ENCODE results near the gene NR3C2.

Gene NR3C2

DNA sequence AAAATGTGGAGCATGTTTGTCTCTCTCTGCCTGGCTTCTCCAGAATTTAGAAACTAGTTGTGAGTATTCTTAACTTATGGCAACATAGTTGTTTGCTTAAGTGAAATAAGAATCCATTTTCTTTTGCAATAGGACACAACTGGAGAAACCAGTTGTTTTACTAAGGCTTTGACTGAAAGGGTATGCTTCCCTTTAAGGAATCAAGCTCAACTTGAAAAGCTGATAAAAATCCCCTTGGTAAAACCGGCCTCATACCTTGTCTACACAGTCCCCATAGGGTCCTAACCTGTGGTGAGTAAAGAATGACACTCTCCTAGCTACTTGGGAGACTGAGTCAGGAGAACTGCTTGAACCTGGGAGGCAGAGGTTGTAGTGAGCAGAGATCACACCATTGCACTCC is 139.8 kb downstream of the NR3C2 start:
- no peak for DNase-seq

DNA sequence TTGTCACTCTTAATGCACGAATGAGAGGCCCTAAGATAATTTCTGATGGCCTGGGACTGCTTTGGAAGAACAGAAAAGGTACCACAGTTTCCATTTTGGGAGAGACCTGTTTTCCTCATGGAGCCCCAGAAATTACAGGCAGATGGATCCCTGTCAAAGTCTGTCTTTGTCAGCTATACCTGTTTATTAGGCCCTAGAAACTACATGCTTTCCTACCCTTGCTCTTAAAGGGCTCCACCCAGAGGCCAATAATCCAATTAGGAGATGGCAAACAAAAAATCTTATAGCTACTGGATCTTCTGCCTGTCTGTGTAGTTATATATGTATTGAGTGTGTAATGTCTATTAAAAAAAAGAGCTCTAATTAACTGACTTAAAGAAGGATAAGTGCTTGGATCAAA is 141.3 kb downstream of the NR3C2 start:
- DNase-seq: no peak

- no peak for DNase-seq
Observed at GRCh38 chr4:148299337-148299736, 142.9 kb downstream of the NR3C2 start.

GRCh38 chr4:148296498-148296897 is 145.7 kb downstream of the NR3C2 start:
- no peak for DNase-seq

DNA sequence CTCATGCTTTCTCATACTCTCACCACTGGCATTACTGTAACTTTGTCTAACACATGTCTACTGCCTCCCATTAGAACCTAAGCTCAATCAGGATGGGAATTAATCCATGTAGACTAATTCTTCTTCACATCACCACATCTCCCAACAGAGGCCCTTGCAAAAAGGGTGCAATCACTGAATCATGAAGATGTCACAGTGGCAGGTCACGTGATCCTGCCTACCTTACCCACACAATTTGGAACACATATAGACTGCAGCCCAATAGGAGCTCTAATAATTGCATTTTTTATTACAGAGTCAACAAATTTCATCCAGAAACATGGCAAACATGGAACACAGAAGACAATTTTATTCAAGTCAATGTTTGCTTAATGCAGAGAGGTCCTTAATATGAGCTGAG is 146.6 kb downstream of the NR3C2 start:
- no peak for DNase-seq

DNA sequence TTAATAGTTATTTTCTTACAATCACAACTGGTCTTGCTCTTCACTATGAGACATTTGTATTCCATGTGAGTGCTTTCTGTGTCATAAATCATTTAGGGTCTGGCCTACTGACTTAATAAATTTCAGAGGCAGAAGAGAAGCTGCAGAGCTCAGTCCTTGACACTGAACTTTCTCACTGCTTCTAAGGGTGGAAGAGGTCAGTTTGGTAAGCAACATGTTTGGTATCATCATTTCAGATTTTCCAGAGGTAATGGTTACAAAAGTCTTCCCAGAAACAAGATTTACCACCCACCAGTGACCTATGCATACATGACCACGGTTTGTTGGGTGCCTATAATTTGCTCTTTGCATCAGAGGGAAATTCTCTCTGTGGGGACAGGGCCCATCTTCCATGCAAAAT is 148.6 kb downstream of the NR3C2 start:
- no peak for DNase-seq

DNA sequence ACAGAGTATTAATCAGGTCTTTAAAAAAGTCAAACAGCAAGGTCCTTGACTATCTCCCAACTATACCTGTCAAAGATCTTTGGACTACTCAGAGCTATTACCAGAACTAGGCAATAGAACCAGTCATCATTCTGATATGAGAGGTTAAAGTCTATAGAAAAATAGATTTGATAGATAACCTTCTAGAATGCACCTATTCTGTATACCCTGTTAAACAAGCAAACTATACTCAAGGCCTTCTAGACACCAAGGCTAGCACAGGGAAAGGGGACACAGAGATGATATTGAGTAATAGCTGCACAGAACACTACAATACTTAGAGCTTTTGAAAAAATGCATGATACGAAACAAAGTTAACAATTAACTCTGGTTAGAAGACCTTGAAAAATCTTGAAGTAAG is 149.5 kb downstream of the NR3C2 start:
- DNase-seq: no peak

DNA sequence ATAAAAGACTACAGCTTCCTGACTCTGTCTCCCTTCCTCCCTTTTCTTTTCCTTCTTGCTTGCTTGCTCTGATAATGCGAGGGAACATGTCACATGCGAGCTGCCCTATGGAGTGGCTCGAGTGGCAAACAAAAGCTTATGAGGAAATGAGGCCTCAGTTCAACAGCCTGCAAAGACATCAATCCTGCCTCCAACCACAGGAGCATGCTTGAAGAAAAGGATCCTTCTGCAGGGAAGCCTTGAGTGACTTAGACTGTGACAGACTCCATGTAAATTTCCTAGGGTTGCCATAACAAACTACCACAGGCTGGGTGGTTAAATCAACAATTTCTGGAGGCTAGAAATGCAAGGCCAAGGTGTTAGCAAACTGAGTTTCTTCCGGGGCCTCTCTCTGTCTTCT is 152.5 kb downstream of the NR3C2 start:
- DNase-seq: no peak

- DNase-seq: no peak
Observed at GRCh38 chr4:148288448-148288847, 153.8 kb downstream of the NR3C2 start.

GRCh38 chr4:148287111-148287510 is 155.1 kb downstream of the NR3C2 start:
- no peak for DNase-seq

DNA sequence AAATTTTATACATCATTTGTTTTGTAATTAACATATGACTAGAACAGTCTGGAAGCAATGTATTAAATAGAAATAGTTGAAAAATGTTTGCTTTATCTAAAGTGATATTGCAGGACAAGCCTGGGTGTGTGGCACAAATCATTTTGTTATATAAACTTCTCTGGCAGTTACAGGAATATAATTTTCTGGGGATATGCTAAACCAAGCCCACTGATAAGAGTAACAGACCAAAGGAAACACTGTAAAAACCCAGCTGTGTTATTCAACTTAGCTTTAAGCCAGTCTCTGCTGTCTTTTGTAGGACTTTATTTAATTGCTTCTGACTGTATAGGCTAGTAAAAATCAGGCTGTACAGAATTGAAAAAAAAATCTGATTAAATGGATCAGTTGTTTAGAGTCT is 156.2 kb downstream of the NR3C2 start:
- DNase-seq: no peak

GRCh38 chr4:148283665-148284064 is 158.5 kb downstream of the NR3C2 start:
- no peak for DNase-seq

- no peak for DNase-seq
Observed at GRCh38 chr4:148278310-148278709, 163.9 kb downstream of the NR3C2 start.

DNA sequence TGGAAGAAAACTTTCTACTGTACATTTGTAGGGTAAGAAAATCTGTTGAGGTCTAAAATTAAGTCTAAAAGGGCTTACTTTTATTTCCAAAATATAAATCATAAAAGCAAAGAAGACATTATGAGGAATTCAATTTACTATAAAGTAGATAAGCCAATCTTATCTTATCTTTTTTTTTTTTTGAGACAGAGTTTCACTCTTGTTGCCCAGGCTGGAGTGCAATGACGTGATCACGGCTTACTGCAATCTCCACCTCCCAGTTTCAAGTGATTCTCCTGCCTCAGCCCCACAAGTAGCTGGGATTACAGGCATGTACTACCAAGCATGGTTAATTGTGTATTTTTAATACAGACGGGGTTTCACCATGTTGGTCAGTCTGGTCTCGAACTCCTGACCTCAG is 166.9 kb downstream of the NR3C2 start:
- no peak for DNase-seq

- DNase-seq: no peak
Observed at GRCh38 chr4:148273501-148273986, 168.7 kb downstream of the NR3C2 start.

DNA sequence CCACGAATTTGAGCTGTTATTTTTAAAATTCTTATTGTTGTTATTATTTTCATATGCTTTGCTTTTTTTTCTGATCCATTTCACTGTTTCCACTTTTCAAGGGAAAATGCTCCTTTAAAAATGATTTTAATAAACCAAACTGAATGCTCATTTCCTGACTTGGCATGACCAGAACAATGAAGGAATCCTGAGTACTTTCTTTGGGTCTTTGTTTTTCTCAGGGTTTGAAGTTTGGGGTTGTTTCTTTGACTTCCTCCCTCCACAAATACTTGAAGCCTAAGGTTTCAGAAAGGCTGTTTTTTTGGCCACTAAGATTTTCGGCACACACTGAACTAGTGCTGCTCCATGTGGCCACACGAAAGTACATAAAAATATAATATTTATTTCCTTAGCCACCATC is 171.0 kb downstream of the NR3C2 start:
- no peak for DNase-seq

DNA sequence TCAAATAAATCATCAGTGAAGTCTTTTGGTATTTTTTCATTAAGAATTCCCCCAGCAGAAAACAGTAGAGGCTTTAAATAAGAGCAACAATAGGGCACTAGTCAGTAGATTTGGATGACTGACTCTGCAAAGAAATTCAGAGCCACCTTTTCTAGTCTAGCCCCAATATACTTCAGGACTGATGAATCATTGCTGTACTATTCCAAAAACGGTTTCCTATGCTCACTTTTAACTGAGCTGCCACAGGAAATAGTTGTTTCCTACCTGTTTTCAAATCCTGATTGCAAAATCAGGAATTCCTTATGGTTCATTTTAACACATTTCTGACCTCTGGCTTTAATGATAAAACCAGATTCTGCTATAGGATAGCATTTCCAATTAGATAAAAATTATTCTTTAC is 171.6 kb downstream of the NR3C2 start:
- DNase-seq: no peak

DNA sequence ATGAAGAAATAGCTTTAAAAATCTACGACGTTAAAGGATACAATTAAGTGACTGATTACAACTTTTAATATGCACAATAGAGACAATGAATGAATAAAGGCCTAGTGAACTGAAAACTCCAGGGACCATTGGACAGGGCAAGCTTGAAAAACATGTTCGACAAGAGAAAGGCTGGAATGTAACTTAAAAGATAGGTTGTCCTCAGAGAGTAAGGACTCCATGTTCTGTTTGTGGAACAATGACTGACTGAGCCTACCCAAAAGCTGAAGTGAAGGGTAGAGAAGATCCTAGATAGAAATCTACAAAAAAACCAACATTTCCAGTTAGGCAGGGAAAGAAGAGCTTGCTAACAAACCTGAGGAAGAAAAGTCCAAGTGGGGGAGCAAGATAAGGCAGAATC is 173.4 kb downstream of the NR3C2 start:
- no peak for DNase-seq

- DNase-seq: no peak
Observed at GRCh38 chr4:148266921-148267320, 175.3 kb downstream of the NR3C2 start.

DNA sequence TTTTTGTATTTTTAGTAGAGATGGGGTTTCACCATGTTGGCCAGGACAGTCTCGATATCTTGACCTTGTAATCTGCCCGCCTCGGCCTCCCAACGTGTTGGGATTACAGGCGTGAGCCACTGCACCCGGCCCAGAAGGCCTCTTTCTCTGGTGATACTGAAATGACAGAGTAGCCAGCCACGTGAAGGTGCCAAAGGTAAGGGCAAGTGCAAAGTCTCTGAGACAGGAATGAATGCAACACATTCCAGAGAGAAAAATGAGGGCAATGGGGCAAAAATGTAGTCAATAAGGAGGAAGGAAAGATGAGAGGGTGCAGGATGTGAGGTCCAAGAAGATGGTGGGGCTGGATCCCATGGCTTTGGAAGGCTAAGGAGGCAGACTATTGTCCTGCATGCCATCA is 176.0 kb downstream of the NR3C2 start:
- no peak for DNase-seq

GRCh38 chr4:148265627-148266026 is 176.6 kb downstream of the NR3C2 start:
- DNase-seq: no peak

- no peak for DNase-seq
Observed at GRCh38 chr4:148263802-148264201, 178.4 kb downstream of the NR3C2 start.

- DNase-seq: no peak
Observed at GRCh38 chr4:148263127-148263526, 179.1 kb downstream of the NR3C2 start.

- no peak for DNase-seq
Observed at GRCh38 chr4:148261848-148262247, 180.4 kb downstream of the NR3C2 start.

DNA sequence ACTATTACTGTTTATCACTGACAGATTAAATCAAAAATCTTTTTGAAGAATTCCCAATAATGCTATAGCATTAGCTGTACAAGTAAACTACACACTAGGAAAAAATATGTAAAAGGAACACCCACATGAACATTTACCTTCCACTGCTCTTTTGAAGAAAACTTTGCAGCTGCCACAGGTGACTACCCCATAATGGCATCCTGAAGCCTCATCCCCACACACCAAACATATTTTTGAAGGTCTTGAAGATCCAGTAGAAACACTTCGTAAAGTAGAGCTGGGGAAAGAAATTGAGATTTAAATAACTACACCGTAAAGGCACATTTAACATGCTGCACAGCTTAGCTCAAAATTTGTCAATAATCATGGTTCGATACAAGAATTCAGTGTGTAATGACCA is 182.4 kb downstream of the NR3C2 start:
- no peak for DNase-seq

- no peak for DNase-seq
Observed at GRCh38 chr4:148258535-148258934, 183.7 kb downstream of the NR3C2 start.

All from inflammatory macrophage treated with lipopolysaccharide for 4 hours (primary cell).